Transverse colon (tissue), 4 donors: Measurements from ENCODE around the gene TAF4. TPM values are rescaled to one million over a fixed set of nuclear protein-coding genes. Genes with fewer than 3 reads are reported as not detected.

Source experiments
- DNase-seq: peaks from one replicate; pipeline ENCODE4 v3.0.0-alpha.2; 2019
- H3K27ac ChIP-seq, 4 donors: fragments of 200-600 bp; sonication (generic); 2 replicates each; pipeline ENCODE4 v1.5.1; 2016 to 2018; ENCODE audit warnings: inconsistent platforms in 4 of 4
- H3K27me3 ChIP-seq: fragments of 200-600 bp; sonication (generic); 2 replicates; pipeline ENCODE4 v1.5.1; 2017; ENCODE audit warnings: inconsistent platforms
- H3K36me3 ChIP-seq, 4 donors: fragments of 200-600 bp; sonication (generic); 2 replicates each; pipeline ENCODE4 v1.5.1; 2017 to 2019; ENCODE audit warnings: inconsistent platforms in 4 of 4
- H3K4me1 ChIP-seq, 4 donors: fragments of 200-600 bp; sonication (generic); 2 replicates each; pipeline ENCODE4 v1.5.1; 2017 to 2020; ENCODE audit warnings: inconsistent platforms in 4 of 4
- H3K4me3 ChIP-seq, 4 donors: fragments of 200-600 bp; sonication (generic); 1 replicate in 1 of 4; 2 replicates in 3 of 4; pipeline versions ENCODE4 v1.5.1 to v1.6.1; 2017 to 2019; ENCODE audit warnings: inconsistent platforms in 4 of 4
- H3K9me3 ChIP-seq, 2 donors: fragments of 200-600 bp; sonication (generic); 2 replicates each; pipeline ENCODE4 v1.5.1; 2017 to 2019; ENCODE audit warnings: inconsistent platforms in 2 of 2
- CTCF ChIP-seq, 5 experiments: fragments of 200-600 bp in 3 of 5; fragments of 450-650 bp in 2 of 5; sonication (generic) in 3 of 5; IDR thresholded peaks; 1 replicate in 2 of 5; 2 replicates in 3 of 5; pipeline ENCODE4 v1.5.1; 2016 to 2017; ENCODE audit warnings: antibody characterized with exemption in 5 of 5, inconsistent platforms in 3 of 5, mild to moderate bottlenecking in 2 of 5, moderate library complexity in 1 of 5
- EP300 ChIP-seq: sonication (generic); formaldehyde crosslinking; IDR thresholded peaks from one replicate; pipeline ENCODE4 v1.6.1; 2017; ENCODE audit warnings: antibody characterized with exemption, low read depth
- POLR2A ChIP-seq: fragments of 450-650 bp; IDR thresholded peaks from one replicate; pipeline ENCODE4 v1.6.1; 2016; ENCODE audit warnings: antibody characterized with exemption, mild to moderate bottlenecking, moderate library complexity
- POLR2AphosphoS5 ChIP-seq, 3 donors: sonication (generic); formaldehyde crosslinking; IDR thresholded peaks; one replicate each; pipeline ENCODE4 v1.6.1; 2016; ENCODE audit warnings: antibody characterized with exemption in 3 of 3
- WGBS, 2 donors: methylation state at CpG; one replicate each; pipeline ENCODE4 v1.1.5; 2018; ENCODE audit warnings: low coverage in 1 of 2; 5-methylcytosine and 5-hydroxymethylcytosine counted together
- in situ Hi-C, 4 donors: fragments of 200-750 bp; cut with MboI; loops; one replicate each; pipeline versions ENCODE4 v1.15.0 to v1.15.1; 2017; ENCODE audit warnings: low sequenced_read_pairs in 3 of 4, low pct_ligation_motif_present in 1 of 4, low pct_unique_long_range_greater_than_20kb in 1 of 4
- intact Hi-C: fragments of 100-400 bp; cut with DNase I; formaldehyde crosslinking; loops from one replicate; pipeline ENCODE4 v1.15.1; 2023; ENCODE audit warnings: low total_unique reads
- total RNA-seq, 4 donors: library from RNA; depleted of rRNA; stranded (reverse); fragments of >200 nt; gene quantifications; one replicate each; pipeline ENCODE4 v1.1.0, GENCODE V29; 2016

TAF4 gene
- total RNA-seq, 4 donors from 2014 or later = 18.9 to 39.5 (median 24.3) TPM

- H3K4me1 ChIP-seq = no peaks in the 10 kb centered on the region
- DNase-seq = no peak
- H3K4me3 ChIP-seq = no peak overlapping the region
- in situ Hi-C loops = no loop called here
- intact Hi-C loops = no loop called here
- TF ChIP-seq POLR2A = no peak
- no peak for TF ChIP-seq CTCF (IDR thresholded peaks at IDR 0.05)
- TF ChIP-seq EP300 = no peak
- no peak for TF ChIP-seq POLR2AphosphoS5 (IDR thresholded peaks at IDR 0.05)
- H3K27ac ChIP-seq = no peak overlapping the region
- H3K9me3 ChIP-seq = no peaks in the 10 kb centered on the region
- WGBS, 2 donors = 97% methylated on average over 53 of the region's 65 CpGs; no CpG with 5 or more reads in 1 of the 2 donors
- H3K27me3 ChIP-seq = no peaks in the 10 kb centered on the region
- H3K36me3 ChIP-seq = peaks cover 0 to 5% (median 2%) of the 10 kb centered on the region in 4 donors
These were observed 85.7 kb downstream of the TAF4 start for GRCh38 chr20:61979701-61980635.

- H3K4me3 ChIP-seq = no peak overlapping the region
- WGBS, 2 donors = 93 to 100% methylated on average over 1 to 12 of the region's 12 CpGs
- peaks cover 0 to 10% (median 4%) of the 10 kb centered on the region in 4 donors for H3K36me3 ChIP-seq
- intact Hi-C loops = no loop called here
- H3K4me1 ChIP-seq = no peaks in the 10 kb centered on the region
- DNase-seq = no peak
- no peak overlapping the region for H3K27ac ChIP-seq
- in situ Hi-C loops = no loop called here
- H3K9me3 ChIP-seq = no peaks in the 10 kb centered on the region
- no peak for TF ChIP-seq POLR2A
- TF ChIP-seq EP300 = no peak
- TF ChIP-seq POLR2AphosphoS5 (IDR thresholded peaks at IDR 0.05) = no peak
- TF ChIP-seq CTCF (IDR thresholded peaks at IDR 0.05) = no peak
- H3K27me3 ChIP-seq = no peaks in the 10 kb centered on the region
These were observed 86.6 kb downstream of the TAF4 start for GRCh38 chr20:61979090-61979489.

GRCh38 chr20:61978491-61978890 is 87.2 kb downstream of the TAF4 start:
- intact Hi-C loops = no loop called here
- in situ Hi-C loops = no loop called here
- Histone ChIP-seq H3K4me3 (no peak overlapping the region), H3K27me3 (no peaks in the 10 kb centered on the region), H3K9me3 (no peaks in the 10 kb centered on the region), H3K27ac (no peak overlapping the region), H3K4me1 (no peaks in the 10 kb centered on the region), H3K36me3 (peaks cover 0 to 14% (median 6%) of the 10 kb centered on the region in 4 donors)
- DNase-seq = no peak
- TF ChIP-seq EP300 (no peak), CTCF (IDR thresholded peaks at IDR 0.05) (no peak), POLR2AphosphoS5 (IDR thresholded peaks at IDR 0.05) (no peak), POLR2A (no peak)
- WGBS, 2 donors = 98 to 100% methylated on average over 3 to 19 of the region's 20 CpGs

GRCh38 chr20:61977419-61977786 is 88.3 kb downstream of the TAF4 start:
- TF ChIP-seq CTCF (IDR thresholded peaks at IDR 0.05) (no peak), POLR2A (no peak), POLR2AphosphoS5 (IDR thresholded peaks at IDR 0.05) (no peak), EP300 (no peak)
- in situ Hi-C loops = no loop called here
- H3K27ac ChIP-seq = no peak overlapping the region
- no peaks in the 10 kb centered on the region for H3K27me3 ChIP-seq
- DNase-seq = no peak
- no peaks in the 10 kb centered on the region for H3K9me3 ChIP-seq
- WGBS, 2 donors = 80 to 94% methylated on average over 1 to 10 of the region's 10 CpGs
- no peak overlapping the region for H3K4me3 ChIP-seq
- H3K4me1 ChIP-seq = no peaks in the 10 kb centered on the region
- peaks cover 0 to 20% (median 4%) of the 10 kb centered on the region in 4 donors for H3K36me3 ChIP-seq
- intact Hi-C loops = no loop called here
